CD4-positive, alpha-beta T cell treated with Interleukin-17A for 1 hour (primary cell): ENCODE results near the gene GALNS.
A peak's percentile ranks its signal among the peaks of the same experiment; 100 is the strongest.
"Not testable (repeated sequence)": the region's sequence is repeated elsewhere in the genome, so short reads cannot be mapped to it uniquely, and the experiment has no call there.

Source experiments
- DNase-seq: peaks from one replicate; pipeline ENCODE4 v3.0.0-alpha.2; 2020

The GALNS gene

DNA sequence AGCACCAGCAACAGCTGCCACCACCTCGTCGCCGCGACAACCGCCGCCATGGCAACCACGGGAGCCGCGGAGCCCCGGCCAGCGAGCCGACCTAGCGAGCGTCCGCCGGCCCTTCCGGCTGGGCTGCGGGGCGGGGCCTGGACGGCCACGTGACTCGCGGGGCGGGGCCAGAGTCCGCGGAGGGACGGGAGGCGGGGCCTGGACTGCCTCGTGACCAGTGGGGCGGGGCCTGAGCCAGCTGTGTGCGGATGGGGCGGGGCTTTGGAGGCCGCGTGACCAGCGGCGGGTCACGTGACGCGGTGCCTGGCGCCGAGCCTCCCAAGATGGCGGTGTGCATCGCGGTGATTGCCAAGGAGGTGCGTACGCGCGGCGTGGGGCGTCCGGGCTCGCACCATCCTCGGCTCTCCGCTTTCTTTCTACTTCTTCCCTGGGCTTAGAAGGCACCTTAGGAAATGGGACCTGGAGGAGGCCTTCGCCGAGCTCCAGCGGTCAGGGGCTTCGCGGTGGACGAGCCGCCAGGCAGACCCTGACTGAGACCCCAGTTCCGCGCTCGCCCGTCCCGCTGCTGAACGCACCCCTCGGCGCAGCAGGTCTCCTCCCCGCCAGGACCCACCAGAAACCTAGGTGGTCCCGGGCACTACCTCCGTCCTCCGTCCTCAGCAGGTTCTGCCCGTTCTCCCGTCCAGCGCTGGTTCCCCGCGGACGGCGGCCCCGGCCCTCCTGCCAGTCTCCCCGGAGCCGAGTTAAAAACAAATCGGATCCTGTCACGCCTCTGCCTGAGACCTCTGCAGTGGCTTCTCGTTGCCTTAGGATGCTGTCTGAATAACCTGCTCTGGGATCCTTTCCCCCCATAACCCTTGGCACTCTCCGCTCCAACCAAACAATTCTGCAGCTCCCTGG, at the start of gene GALNS, which contains the start of gene TRAPPC2L:
Gene GALNS, minus strand, starts transcription at position 120 of the 900 bp plus-strand sequence. Its CDS starts 70 bp downstream, at position 50.
Gene TRAPPC2L, plus strand, starts transcription at position 300 of the 900 bp plus-strand sequence. Its CDS starts 24 bp downstream, at position 324.
- peak; percentile 97 for DNase-seq

DNA sequence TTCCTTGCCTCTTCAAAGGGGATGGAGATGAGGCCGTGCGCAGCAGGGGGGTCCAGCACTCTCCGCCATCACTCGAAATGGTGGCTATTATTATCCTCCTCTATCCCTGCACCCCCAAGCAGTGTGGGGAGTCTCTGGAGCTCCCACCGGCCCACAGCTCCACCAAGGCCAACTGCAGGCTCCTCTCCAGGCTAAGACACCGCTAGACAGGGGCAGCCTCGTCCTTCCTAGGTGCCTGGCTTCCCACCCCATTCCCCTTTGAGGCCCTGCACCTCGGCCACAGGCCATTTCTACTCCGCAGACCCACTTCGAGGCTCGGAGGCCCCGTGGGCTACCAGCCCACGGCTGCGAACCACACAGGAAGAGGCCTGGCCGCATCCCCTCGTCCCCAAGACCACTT, 49.3 kb upstream of the GALNS start:
- no peak for DNase-seq

DNA sequence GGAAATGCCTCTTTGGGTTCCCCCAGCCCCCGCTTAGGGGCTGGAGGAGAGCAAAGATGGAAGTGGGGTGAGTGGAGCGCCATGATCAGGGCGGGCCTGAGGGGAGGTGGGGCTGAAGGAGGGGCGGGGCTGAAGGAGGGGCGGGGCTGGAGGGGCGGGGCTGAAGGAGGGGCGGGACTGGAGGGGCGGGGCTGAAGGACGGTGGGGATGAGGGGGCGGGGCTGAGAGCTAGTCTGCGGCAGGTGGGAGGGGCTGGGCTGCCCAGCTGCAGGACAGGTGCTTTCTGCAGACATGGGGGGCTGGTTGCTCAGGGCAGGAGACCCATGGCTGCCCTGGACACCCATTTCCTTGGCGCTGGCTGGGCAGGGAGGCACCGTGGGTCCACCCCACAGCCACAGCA, 48.8 kb upstream of the GALNS start:
- DNase-seq = no peak

DNA sequence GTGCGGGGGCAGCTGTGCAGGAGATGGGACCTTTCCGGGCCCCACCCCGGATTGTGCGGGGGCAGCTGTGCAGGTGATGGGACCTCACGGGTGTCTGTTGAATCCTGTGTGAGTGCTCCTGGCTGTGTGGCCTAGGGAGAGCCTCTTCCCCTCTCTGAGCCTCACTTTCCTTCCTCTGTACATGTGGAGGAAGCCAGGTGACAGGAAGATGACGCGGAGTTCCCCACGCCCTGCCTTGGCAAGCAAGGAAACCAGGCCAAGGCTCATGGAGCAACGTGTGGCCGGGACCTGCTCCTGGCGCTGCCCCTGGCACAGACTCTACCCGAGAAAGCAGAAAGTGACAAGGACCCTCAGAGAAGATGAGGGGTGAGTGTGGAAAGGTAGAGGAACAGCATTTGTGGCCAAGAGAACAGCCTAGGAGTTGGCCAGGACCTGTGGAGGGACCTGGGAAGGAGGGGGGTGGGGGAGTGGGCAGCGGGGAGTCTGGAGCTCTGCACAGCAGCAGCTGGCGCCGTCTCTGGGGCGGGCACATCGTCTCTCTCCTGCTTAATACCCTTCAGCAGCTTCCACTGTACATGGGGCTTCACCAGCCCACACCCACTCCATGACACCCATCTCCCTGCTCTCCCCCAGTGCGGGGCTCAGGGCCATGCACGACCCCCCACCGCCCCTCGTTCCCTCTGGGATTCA, 48.1 kb upstream of the GALNS start:
- no peak for DNase-seq

- no peak for DNase-seq
Observed at GRCh38 chr16:88903267-88903666, 46.5 kb upstream of the GALNS start.

GRCh38 chr16:88902744-88903143, 46.0 kb upstream of the GALNS start:
- no peak for DNase-seq

- no peak for DNase-seq
Observed at GRCh38 chr16:88901718-88902337, 45.1 kb upstream of the GALNS start.

- no peak for DNase-seq
Observed at GRCh38 chr16:88900662-88901052, 43.9 kb upstream of the GALNS start.

- DNase-seq = no peak
Observed at GRCh38 chr16:88899901-88900661, 43.3 kb upstream of the GALNS start.

DNA sequence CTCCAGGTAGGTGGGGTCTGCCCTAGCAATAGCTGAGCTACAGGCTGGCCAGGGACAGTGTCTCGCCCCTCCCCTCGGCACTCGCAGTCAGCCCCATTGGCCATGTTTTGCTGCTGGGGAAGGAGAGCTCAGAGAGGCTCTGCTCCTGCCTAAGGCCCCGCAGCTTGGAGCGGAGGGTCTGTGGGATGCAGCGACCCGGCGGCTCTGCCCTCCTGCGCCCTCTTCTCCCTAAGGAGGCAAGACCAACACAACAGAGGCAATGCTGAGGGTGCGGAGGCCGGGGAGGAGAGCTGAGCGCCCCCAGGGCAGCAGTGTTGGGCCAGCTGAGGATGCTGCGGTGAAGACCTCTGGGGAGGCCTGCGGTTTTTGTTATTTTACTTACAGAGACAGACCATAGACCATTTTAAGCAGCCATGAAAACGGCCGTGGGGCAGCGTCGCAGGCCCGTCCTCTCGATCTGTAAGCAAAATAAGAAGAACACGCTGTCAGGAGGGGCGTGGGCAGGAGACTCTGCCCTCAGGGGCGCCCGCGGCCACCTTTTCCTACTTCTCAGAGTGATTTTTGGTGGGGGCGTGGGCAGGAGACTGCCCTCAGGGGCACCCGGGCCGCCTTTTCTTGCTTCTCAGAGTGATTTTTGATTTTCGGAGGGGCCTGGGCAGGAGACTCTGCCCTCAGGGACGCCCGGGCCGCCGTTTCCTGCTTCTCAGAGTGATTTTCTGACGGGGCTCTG, 41.1 kb upstream of the GALNS start:
- no peak for DNase-seq

DNA sequence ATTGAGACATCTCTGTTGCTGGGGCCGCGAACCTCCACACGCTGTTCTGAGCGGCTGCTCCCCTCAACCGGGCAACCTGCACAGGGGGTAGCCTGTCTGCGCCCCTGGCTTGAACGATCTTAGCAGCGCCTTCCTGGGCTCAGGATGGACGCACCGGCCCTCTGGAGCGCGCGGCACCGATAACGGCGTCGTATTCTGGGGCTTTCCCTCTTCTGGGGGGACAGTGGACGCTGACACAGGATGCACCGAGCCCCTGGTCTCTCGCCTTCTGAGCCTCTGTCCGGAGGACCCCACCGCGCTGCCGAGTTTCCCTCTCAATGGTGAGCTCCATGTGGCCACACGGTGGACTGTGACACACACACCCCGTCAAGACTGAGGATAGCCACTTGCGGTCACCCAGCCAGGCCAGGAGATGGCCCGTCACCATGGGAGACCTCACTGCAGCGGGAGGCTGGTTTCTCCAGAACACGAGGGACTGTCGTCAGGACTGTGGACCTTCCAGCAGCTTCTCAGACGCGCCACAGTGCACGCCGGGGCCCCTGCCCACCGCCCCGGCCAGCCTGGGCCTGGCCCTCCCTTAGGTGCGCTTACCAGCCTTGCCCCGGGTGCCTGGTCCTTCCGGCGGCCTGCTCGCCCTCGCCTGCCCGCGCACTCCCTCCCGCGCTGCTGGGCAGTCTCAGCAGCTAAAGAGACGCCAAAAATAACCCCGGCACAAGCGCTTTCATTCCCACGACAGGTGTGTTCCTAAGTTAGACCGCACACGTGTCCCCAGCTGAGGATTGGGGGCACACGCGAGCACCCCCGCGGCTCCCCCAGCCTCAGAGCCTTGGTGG, 39.7 kb upstream of the GALNS start:
- DNase-seq = no peak

DNA sequence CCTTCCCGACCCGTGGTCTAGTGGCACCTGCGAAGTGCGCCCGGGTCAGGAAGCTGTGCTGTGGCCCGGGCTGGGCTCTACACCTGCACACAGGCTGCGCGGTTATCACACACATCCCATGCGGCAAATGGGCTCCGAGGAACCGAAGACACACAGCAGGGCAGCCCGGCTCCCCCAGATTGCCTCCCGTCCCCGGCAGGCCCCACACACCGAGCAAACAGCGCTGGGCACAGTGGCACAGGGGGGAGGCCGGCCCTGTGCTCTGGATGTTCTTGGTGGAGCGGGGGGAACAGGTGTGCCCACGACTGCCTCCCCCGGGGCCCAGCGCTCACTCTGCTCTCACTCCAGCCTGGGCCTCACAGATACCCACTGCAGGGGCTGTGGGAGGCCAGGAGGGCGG, 38.6 kb upstream of the GALNS start:
- DNase-seq = no peak

GRCh38 chr16:88894681-88895300, 38.0 kb upstream of the GALNS start:
- no peak for DNase-seq

DNA sequence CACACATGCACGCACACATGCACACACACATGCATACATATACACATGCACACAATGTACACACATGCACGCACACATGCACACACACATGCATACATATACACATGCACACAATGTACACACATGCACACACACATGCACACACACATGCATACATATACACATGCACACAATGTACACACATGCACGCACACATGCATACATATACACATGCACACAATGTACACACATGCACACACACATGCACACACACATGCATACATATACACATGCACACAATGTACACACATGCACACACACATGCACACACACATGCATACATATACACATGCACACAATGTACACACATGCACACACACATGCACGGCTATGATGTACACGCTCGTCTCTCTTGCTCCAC, 37.5 kb upstream of the GALNS start:
- DNase-seq = not testable (repeated sequence)

DNA sequence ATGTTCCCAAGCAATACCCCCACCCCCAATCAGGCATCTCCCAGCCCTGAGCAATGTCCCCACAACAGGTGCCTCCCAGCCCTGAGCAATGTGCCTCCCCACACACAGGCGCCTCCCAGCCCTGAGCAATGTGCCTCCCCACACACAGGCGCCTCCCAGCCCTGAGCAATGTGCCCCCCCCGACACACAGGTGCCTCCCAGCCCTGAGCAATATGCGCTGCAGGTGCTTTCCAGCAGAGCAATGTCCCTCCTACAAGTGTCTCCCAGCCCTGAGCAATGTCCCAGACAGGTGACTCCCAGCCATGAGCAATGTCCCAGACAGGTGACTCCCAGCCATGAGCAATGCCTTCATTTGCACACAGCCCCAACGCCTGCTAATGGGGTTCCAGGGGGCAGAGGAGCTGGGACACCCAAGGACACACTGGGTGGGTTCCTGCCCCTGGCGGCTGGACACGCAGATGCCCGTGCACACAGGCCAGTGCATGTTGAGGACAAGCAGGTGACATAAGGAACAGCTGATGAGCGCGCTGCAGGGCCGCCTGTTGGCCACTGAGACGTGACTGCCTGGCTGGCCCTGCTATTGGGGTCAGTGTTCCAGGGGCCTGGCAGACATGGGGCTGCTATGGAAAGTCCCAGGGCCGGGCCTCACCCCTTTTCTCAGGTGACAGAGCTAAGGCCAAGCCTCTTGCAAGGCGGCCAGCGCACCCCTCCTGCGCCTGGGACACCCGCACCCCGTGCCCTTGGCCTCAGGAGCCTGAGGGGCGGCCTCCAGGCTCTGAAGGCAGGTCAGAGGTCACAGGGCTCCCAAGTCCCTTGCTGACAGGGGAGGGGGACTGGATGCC, 36.6 kb upstream of the GALNS start:
- DNase-seq = no peak

GRCh38 chr16:88892065-88892464, 35.3 kb upstream of the GALNS start:
- no peak for DNase-seq

GRCh38 chr16:88891083-88891482, 34.3 kb upstream of the GALNS start:
- no peak for DNase-seq

- DNase-seq = not testable (repeated sequence)
Observed at GRCh38 chr16:88889702-88890352, 33.1 kb upstream of the GALNS start.
